NCI-H446 treated with DMSO at 0.1 percent for 48 hours (cell line): ENCODE results near the gene ZNF595.
"Not testable (repeated sequence)": the region's sequence is repeated elsewhere in the genome, so short reads cannot be mapped to it uniquely, and the experiment has no call there.

Experiments
- DNase-seq: peaks from one replicate; lab custom pipeline; 2025; lab: John Stamatoyannopoulos, UW

The ZNF595 gene

DNA sequence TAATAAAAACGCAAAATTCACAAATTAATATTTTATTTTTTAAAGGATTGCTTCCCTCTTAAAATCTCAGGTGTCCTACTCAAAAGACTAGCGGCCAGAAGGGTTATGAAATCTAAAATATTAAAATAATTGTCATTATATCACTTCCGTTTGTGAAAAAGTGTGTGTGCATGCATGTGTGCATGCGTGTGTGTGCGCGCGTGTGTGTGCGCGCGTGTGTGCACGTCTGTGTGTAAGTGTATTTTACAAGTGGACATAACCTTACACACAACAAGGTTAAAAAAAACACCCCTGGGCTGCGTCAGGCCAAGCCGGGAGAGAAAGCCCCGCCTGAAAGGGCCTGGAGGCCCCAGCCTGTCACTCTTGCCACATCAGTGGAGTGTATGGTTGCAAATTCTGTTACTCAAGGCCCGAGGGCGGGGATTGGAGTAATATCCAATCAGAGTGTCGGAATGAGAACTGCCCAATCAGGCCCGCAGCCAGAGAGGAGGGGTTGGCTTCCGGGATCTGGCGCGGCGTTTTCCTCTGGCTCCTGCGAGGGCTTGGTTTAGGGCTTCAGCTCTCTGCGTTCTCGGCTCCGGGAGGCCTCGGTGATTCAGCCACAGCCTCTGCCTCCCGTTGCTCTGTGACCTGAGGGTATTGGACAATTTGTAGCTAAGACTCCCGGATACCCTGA is at the start of gene ZNF595:
Gene ZNF595 (plus strand): TSS at position 518 of the 676 bp plus-strand sequence. CDS start 168 bp downstream, outside the sequence.
- not testable (repeated sequence) for DNase-seq

DNA sequence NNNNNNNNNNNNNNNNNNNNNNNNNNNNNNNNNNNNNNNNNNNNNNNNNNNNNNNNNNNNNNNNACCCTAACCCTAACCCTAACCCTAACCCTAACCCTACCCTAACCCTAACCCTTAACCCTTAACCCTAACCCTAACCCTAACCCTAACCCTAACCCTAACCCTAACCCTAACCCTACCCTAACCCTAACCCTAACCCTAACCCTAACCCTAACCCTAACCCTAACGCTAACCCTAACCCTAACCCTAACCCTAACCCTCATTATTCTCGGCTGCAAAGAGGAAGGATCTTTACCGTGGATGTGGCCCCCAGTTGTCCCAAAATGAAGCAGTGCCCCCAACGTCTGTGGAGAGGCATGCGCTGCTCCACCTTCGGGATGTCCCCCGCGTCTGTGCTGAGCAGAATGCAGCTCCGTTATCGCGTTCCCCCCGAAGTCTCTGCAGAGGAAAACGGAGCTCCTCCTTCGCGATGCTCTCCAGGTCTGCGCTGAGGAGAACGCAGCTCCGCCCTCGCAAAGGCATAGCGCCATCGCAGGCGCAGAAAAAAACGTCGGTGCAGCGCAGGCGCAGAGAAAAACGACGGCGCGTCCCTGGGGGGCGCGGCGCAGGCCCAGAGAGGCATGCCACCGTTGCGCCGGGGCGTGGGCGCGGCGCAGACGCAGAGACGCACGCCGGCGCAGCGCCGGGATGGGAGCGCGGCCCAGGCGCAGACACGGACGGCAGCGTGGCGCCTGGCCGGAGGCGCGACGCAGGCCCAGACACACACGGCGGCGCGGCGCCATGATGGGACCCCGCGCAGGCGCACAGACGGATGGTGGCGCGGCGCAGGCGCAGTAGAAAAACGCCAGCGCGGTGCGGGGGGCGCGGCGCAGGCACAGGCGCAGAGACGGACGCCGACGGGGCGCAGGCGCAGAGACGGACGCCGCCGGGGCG is 42.9 kb upstream of the ZNF595 start:
- DNase-seq: not testable (repeated sequence)

DNA sequence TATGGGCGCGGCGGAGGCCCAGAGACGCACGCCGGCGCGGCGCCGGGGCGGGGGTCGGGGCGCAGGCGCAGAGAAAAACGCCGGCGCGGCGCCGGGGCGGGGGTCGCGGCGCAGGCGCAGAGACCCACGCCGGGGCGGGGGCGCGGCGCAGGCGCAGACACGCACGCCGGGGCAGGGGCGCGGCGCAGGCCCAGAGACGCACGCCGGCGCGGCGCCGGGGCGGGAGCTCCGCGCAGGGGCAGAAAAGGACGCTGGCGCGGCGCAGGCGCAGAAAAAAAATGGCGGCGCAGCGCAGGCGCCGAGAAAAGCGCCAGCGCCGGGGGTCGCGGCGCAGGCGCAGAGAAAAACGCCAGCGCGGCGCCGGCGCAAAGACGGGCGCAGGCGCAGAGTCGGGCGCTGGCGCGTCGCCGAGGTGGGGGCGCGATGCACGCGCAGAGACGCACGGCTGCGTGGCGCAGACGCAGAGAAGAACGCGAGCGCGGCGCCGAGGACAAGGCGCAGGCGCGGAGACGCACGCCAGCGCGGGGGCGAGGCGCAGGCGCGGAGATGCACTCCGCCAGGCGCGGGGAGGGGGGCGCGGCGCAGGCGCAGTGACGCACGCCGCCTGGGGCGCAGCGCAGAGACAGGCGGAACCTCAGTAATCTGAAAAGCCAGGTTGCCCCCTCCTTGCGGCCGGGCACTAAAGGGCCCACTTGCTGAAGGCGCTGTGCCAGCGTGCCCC is 41.9 kb upstream of the ZNF595 start:
- not testable (repeated sequence) for DNase-seq

DNA sequence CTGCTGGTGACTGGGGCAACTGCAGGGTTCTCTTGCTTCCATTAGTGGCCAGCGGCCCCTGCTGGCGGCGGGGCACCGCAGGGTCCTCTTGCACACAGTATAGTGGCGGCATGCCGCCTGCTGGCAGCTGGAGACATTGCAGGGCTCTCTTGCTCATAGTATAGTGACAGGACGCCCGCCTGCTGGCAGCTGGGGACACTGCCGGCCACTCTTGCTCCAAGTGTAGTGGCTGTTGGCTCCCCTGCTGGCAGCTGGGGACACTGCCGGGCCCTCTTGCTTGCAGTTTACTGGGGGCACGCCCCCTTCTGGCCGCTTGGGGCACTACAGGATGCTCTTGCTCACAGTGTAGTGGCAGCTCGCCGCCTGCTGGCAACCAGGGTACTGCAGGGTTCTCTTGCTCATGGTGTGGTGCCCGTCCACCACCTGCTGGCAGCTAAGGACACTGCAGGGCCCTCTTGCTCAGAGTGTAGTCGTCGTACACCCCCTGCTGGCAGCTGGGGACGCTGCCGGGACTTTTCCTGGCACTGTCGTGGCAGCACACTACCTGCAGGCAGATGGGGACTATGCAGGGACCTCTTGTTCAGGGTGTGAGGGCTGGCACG is 41.2 kb upstream of the ZNF595 start:
- DNase-seq: not testable (repeated sequence)

DNA sequence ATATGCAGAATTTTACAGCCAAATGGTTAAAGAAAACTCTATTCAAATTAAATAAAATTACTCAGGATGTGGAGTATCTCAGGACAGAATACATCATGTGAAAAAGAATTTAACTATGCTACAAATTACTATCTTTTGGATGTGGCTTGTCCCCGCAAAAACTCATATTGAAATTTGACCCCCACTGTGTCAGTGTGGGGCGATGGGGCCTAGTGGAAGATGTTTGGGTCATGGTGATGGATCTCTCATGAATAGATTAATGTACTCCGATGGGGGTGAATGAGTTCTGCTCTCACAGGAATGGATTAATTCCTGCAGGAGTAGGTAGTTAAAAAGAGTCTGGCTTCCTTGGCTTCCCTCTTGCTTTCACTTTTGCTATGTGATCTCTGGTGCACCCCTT is 35.0 kb upstream of the ZNF595 start:
- DNase-seq: not testable (repeated sequence)

DNA sequence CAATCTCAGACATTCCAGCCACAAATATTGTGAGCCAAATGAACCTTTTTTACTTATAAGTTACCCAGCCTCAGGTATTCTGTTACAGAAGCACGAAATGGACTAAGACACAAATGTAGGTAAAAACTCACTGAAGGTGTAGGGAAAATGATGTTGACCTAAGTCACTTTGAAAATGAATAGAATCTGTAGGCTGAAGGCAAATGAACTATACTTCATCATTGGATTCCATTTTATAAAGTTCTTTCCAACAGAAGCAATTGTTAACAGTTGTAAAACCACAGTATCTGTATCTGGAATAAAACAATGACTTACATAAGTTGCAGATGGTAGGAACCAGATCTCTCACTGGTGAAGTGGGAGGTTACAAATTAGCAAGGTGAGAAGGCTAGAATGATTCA is 34.5 kb upstream of the ZNF595 start:
- not testable (repeated sequence) for DNase-seq

DNA sequence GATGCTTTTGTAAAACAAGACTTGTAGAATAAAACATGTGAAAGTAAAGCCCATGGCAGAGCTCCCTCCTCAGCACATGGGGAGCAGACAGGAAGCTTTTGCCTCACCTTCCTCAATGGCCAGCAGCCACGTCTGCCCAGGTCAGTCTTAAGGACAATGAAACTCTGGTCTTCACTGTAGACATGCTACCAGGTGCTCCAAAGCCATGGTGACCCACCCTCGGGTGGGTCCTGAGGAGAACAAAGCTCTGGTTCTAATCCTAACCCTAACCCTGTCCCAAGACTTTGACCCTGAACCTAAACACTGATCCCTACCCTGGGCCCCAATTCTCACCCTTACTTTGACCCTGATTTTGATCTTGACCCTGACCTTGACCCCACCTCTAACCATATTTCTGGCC is 30.2 kb upstream of the ZNF595 start:
- DNase-seq: not testable (repeated sequence)

DNA sequence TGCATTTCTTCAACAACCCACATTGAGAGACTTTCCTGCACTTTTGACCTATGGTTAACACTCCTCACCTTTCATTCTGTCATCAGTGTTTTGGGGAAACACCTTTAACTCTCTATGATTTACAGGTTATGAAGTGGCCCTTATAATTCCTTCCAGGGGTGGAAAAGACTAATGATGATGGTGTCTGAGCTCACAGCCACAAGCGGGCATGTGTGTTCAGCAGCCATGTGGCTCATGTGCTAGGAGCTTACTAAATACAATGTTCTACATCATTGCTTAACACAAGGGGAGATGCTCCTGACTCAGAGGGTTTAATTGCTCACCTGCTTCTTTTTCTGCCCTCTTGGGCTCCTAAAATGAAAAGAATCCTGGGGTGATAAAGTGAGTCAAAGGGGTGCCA is 28.8 kb upstream of the ZNF595 start:
- not testable (repeated sequence) for DNase-seq

DNA sequence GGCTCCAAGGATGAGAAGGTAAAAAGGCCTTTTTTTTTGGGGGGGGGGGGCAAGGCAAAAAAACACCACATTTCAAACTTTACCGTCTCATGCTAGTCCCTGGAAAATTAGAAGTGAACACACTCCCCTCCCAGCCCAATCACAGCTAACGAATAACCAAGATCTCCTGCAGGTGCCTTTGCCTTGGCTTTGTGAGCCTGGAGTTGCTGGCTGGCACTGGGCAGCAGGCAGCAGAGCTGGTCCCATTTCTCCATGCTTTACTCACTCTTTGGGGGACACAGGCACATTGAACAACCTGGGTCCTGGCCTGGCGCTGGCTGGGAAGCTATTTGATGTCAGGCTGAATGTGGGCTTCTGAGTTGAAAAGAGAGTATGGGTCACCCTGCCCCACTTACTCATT is 25.6 kb upstream of the ZNF595 start:
- DNase-seq: not testable (repeated sequence)

DNA sequence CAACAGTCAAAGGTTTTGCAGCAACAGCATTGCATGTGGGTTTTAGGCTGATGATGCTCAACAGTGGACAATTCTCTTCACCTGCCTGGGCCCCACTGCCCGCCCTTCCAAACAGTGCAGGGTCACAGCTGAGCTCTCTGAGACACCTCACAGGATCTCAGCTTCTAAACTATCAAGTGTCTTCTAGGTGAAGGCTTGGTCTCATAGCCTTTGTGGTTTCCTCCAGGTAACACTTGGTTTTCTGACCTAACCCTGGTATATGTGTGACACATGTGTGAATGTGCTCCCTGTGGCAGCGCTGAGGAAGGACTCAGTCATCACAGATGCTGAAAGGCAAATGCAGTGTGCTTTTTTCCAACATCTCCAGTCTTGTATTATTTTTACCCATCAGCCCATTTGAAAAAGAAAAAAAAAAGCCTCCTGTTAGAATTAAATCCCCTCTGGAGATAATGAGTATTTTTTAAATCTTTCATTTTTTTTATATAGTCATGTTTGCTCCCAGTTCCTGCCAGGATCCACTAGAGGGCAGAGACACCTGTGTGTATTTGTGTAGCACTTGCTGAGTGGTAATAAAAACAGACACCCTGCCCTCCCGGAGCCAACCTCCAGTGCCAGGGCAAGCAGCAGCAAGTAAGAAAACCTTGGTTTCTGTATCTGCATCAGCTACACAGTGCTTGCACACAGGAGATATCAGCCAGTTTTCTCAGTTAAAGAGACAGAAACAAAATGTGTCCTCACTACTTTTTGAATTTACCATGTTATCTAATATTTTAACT is 24.2 kb upstream of the ZNF595 start:
- DNase-seq: not testable (repeated sequence)

DNA sequence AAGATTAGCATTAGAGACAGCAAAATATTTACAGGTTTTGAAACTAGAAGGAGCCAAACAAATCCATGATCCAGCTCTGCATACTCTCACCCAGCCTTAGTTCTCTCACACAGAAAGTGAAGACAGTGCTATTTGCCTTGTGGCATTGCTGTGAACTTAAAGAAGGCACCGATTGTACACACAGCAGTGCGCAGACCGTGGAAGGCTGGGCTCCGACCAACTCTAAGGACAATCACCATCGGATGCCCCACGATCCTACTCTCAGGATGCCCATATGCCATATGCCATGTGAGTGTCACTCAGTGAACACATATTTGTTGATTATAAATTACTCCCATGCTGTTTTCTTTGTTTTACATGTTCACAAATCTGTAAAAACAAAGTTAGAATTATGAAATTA is 19.8 kb upstream of the ZNF595 start:
- DNase-seq: not testable (repeated sequence)

DNA sequence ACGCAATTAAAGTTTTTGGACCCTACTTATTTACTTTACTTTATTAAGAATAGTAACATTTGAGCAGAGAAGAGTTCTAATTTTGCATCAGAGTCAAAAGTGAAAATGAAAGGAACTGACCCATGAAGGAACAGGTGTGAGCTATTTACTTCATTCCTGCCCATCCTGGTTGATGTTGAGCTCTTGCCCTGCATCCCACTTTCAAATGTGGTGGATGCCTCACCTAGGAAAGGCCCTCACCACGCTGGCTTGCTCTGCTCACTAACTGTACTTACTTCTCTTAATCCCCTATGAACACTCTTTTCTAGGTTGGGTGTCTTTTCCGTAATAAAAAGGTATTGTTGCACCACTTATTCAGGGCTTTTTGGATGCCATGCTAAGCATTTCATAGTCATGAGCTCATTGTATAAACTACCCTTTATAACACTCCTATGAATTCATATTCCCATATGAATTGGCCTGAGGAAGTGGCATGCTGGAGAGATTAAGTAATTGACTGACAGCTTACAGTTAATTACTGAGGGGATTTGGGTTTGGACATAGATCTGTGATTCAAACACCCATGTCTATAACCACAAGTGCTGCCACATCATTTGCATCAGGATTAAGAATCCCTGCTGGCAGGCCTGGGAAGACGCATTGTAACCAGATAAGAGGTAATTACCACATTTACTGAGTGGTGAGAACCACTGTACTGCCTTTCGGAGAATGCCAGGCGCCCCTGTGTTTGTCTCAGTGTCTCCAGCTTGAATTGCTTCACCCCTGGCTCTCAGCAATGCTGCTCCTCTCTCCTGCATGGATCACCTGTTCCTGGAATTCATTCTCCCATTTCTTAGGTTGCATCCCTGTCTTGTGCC is 16.3 kb upstream of the ZNF595 start:
- DNase-seq: not testable (repeated sequence)

DNA sequence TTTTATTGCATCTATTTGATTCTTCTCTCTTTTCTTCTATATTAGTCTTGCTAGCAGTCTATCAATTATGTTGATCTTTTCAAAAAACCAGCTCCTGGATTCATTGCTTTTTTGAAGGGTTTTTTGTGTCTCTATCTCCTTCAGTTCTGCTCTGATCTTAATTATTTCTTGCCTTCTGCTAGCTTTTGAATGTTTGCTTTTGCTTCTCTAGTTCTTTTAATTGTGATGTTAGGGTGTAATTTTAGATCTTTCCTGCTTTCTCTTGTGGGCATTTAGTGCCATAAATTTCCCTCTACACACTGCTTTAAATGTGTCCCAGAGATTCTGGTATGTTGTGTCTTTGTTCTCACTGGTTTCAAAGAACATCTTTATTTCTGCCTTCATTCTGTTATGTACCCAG is 14.9 kb upstream of the ZNF595 start:
- DNase-seq: not testable (repeated sequence)

DNA sequence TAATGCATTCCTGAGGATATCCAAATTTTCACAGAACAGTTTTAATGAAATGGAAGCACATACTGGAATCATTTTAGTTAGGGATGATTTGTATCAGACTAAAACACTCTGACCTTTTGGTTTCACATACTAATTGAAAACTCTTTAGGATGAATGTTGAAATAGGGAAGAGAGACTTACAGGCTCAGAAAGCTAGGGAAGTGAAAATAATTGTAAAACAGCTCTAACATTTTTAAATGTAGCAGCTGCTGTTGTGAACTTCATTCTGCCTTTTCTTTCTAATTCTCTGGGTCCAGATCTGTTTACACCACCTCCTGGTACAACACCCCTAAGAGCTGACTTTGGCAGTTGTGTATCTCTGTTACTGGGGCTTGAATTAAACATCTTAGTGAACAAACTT is 9.7 kb upstream of the ZNF595 start:
- DNase-seq: not testable (repeated sequence)

DNA sequence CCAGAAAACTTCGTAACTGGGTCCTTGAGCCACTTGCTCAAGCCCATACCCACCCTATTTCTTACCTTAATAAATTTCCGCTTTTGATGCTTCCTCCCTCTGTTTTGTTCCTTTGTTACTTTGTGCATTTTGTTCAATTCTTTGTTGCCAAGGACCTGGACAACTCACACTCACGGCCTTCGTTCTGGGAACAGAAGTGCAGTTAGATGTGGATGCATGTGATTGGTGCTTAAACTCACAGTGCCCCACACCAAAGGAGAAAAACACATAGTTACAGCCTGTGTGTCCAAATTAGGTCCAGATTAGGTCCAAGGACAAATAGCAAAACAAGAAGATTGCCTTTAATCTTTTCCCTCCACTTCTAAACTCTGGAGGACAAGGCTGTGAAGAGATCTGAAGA is 1.9 kb upstream of the ZNF595 start:
- not testable (repeated sequence) for DNase-seq

DNA sequence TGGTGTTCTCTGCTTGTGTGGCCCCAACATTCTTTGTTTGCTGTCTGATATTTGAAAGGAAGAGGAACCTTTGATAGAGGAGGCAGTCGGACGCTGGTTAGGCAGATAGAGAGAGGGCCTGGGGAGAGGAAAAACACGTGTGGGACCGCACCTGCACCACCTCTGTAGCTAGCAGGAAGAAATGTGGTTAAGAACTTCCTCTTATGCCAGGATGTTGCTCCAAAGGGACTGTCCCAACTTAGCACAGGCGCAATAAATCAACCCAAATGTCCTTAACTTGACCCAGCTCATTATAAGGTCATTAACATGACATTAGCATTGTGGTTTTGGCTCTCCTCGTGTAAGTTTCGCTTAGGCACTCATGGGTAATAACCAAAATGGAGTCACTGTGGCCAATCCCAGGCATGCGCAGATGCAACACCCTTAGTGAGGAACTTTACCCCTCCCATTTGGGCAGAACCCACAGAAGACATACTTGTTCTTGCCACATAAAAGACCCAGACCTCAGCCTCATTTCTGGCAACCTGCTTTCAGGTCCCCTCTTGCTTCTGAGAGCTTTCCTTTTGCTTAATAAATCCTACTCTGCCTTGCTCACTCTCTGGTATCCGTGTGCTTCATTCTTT is 1.4 kb upstream of the ZNF595 start:
- not testable (repeated sequence) for DNase-seq

DNA sequence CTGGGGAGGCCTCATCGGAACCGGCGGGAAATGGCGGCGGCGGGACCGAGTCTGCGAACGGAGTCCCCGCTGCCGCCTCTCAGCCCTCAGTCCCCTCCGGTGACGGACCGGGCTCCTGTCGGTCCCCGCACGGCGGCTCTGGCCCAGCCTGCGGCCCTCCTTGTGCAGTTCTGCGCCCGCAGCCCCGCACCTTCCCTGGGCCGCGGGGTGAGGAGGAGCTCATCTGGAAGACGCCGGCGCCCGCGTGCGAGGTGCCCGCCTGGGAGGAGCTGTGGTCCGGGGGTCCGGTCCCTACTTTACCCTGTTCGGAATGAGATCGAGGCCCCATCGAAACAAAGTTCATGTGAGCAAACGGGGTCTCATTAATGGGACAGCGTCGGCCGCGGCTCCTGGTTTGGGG is 400 bp downstream of the ZNF595 start:
- DNase-seq: not testable (repeated sequence)

DNA sequence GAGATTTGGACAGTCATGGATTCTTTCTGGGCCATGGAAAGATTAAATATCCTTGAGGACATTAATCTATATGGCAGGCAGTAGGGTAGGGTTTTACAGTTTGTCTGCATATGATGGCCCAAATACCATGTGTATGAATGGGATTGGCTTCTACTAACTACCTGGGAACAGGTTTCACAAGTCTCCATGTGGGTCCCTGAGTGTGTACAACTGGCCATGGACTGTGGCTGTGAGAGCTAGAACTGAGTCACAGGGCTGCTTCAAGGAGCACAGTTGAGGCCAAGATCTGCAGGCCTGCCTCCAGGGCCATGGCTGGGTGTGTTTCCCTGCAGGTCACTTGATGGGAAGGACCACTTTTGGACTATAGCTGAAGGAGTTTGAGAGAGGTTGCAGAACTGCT is 11.6 kb downstream of the ZNF595 start:
- not testable (repeated sequence) for DNase-seq

DNA sequence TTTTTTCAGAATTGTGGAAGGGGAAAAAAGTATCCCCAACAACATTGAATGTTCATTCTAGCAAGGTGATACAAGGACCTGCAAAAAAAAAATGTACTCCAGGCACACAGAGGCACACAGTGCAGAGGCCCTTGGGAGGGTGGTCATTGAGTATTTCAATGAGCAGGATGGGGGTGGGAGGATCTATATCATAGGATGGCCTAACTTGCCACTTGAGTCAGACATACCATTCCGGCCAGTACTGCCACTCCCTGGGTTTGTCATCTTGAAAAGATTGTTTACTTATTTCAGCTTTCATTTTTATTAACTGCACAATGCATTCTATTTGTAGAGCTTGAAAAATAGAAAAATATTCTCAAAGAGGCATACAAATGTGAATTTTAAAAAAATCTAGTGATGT is 18.7 kb downstream of the ZNF595 start:
- DNase-seq: no peak

DNA sequence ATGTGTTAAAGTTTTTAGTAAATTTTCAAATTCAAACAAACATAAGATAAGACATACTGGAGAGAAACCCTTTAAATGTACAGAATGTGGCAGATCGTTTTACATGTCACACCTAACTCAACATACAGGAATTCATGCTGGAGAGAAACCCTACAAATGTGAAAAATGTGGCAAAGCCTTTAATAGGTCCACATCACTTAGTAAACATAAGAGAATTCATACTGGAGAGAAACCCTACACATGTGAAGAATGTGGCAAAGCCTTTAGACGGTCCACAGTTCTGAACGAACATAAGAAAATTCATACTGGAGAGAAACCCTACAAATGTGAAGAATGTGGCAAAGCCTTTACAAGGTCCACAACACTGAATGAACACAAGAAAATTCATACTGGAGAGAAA is 32.8 kb downstream of the ZNF595 start:
- DNase-seq: no peak
